ENCODE results near the gene PTGDR.

Gene PTGDR

DNA sequence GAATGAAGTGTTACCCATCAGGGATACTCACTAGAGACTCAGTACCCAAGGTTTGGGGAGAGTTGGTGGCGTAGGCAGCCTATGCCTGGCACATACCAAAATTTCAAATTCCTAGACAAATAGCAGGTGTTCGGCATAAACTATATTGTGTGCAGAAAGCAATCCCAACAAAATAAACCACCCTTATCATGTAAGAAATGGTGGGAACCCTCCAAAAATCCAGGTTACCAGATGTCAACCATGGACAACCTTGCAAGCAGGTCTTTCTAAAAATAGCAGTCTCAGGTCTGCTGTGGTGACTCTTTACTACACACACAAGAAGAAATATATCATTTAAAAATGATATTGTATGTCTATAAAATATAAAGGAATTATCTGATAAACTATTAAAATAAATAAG is 28.9 kb downstream of the PTGDR start:
- Histone ChIP-seq H3K4me3 (ENCODE audit: insufficient read length, low read depth) (no peak overlapping the region), H3K27me3 (ENCODE audit: insufficient read depth, insufficient read length) (no peaks in the 10 kb centered on the region), H3K36me3 (ENCODE audit: insufficient read depth, insufficient read length, low read length) (no peaks in the 10 kb centered on the region), H3K4me1 (ENCODE audit: insufficient read depth, insufficient read length) (no peaks in the 10 kb centered on the region), H3K9ac (ENCODE audit: insufficient read length, low read depth) (no peak overlapping the region), H3K9me3 (ENCODE audit: insufficient read depth, low read length) (no peaks in the 10 kb centered on the region)
- TF ChIP-seq ZNF274 (IDR thresholded peaks at IDR 0.05; ENCODE audit: low read depth, low read length): no peak
- no peak for TF ChIP-seq YY1 (IDR thresholded peaks at IDR 0.05; ENCODE audit: insufficient read depth, insufficient read length)
- no peak for TF ChIP-seq SUZ12 (IDR thresholded peaks at IDR 0.05; ENCODE audit: extremely low read depth, insufficient read depth, insufficient read length)
- DNase-seq (ENCODE audit: low read depth, low spot score): no peak

DNA sequence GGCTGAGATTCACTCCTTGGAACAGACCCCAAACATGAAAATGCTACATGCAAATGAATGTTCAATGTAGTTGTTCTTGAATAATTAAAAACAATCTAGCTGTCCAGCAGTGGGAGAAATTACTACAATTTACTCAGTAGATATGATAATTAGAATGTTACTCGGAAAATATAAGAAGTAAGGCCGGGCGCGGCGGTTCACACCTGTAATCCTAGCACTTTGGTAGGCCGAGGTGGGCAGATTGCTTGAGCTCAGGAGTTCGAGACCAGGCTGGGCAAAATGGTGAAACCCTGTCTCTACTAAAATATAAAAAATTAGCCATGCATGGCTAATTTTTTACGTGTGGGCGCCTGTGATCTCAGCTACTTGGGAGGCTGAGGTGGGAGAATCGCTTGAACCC is 31.3 kb downstream of the PTGDR start:
- Histone ChIP-seq H3K4me3 (ENCODE audit: insufficient read length, low read depth) (no peak overlapping the region), H3K27me3 (ENCODE audit: insufficient read depth, insufficient read length) (no peaks in the 10 kb centered on the region), H3K9ac (ENCODE audit: insufficient read length, low read depth) (no peak overlapping the region), H3K4me1 (ENCODE audit: insufficient read depth, insufficient read length) (no peaks in the 10 kb centered on the region), H3K36me3 (ENCODE audit: insufficient read depth, insufficient read length, low read length) (no peaks in the 10 kb centered on the region), H3K9me3 (ENCODE audit: insufficient read depth, low read length) (no peaks in the 10 kb centered on the region)
- no peak for DNase-seq (ENCODE audit: low read depth, low spot score)
- TF ChIP-seq YY1 (IDR thresholded peaks at IDR 0.05; ENCODE audit: insufficient read depth, insufficient read length) (no peak), SUZ12 (IDR thresholded peaks at IDR 0.05; ENCODE audit: extremely low read depth, insufficient read depth, insufficient read length) (no peak), ZNF274 (IDR thresholded peaks at IDR 0.05; ENCODE audit: low read depth, low read length) (no peak)

DNA sequence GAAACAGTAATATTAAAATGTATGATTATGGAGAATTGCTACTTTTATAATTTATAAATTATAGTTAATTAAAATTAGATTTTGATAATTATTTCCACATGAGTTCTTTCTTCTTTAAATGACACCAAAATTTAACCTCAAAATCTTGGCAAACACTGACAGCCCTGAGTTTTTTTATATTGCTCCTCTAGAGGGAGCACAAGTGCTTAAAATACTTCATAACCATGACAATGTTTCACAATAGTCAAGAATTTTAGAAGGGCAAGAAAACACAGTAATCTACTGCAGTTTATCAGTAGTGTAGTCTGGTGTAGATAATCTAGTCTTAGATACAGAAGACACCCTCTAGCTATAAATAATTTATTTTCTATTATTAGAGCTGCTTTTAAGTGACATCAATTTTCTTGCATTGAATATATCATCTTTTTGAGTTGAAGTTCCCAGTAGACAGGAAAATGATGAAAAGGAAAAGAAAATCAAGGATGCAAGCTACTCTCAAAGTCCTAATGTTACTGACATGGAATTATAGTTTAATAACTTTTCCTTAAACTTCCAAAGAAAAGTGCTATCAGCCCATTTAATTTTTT is 32.3 kb downstream of the PTGDR start:
- H3K4me3 ChIP-seq (ENCODE audit: insufficient read length, low read depth): no peak overlapping the region
- no peak overlapping the region for H3K9ac ChIP-seq (ENCODE audit: insufficient read length, low read depth)
- no peaks in the 10 kb centered on the region for H3K36me3 ChIP-seq (ENCODE audit: insufficient read depth, insufficient read length, low read length)
- no peaks in the 10 kb centered on the region for H3K27me3 ChIP-seq (ENCODE audit: insufficient read depth, insufficient read length)
- H3K4me1 ChIP-seq (ENCODE audit: insufficient read depth, insufficient read length): no peaks in the 10 kb centered on the region
- TF ChIP-seq YY1 (IDR thresholded peaks at IDR 0.05; ENCODE audit: insufficient read depth, insufficient read length): no peak
- no peak for TF ChIP-seq ZNF274 (IDR thresholded peaks at IDR 0.05; ENCODE audit: low read depth, low read length)
- no peak for TF ChIP-seq SUZ12 (IDR thresholded peaks at IDR 0.05; ENCODE audit: extremely low read depth, insufficient read depth, insufficient read length)
- DNase-seq (ENCODE audit: low read depth, low spot score): no peak
- H3K9me3 ChIP-seq (ENCODE audit: insufficient read depth, low read length): no peaks in the 10 kb centered on the region

DNA sequence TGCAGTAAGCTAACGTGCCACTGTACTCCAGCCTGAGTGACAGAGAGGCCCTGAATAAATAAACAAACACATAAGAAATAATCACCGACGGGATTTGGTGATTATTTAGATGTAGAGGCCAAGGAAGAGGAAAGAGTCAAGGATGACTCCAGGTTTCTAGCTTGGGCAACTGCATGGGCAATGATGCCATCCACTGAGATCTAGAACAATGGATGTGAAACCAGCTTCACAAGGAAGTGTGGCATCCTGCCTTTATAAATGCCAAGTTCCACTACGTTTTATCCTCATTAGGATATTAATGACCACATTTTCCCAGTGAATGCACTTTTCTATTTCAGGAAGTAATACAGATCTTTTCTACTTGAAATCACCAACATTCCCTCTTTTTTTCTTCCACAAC is 35.7 kb downstream of the PTGDR start:
- no peak for TF ChIP-seq YY1 (IDR thresholded peaks at IDR 0.05; ENCODE audit: insufficient read depth, insufficient read length)
- no peak for TF ChIP-seq ZNF274 (IDR thresholded peaks at IDR 0.05; ENCODE audit: low read depth, low read length)
- TF ChIP-seq SUZ12 (IDR thresholded peaks at IDR 0.05; ENCODE audit: extremely low read depth, insufficient read depth, insufficient read length): no peak
- DNase-seq (ENCODE audit: low read depth, low spot score): no peak
- no peaks in the 10 kb centered on the region for H3K36me3 ChIP-seq (ENCODE audit: insufficient read depth, insufficient read length, low read length)

GRCh38 chr14:52304248-52304904 is 36.9 kb downstream of the PTGDR start:
- H3K36me3 ChIP-seq (ENCODE audit: insufficient read depth, insufficient read length, low read length): no peaks in the 10 kb centered on the region
- TF ChIP-seq YY1 (IDR thresholded peaks at IDR 0.05; ENCODE audit: insufficient read depth, insufficient read length) (no peak), SUZ12 (IDR thresholded peaks at IDR 0.05; ENCODE audit: extremely low read depth, insufficient read depth, insufficient read length) (no peak), ZNF274 (IDR thresholded peaks at IDR 0.05; ENCODE audit: low read depth, low read length) (no peak)
- no peaks in the 10 kb centered on the region for H3K27me3 ChIP-seq (ENCODE audit: insufficient read depth, insufficient read length)
- H3K4me3 ChIP-seq (ENCODE audit: insufficient read length, low read depth): no peak overlapping the region
- no peaks in the 10 kb centered on the region for H3K4me1 ChIP-seq (ENCODE audit: insufficient read depth, insufficient read length)
- no peak for DNase-seq (ENCODE audit: low read depth, low spot score)
- no peaks in the 10 kb centered on the region for H3K9me3 ChIP-seq (ENCODE audit: insufficient read depth, low read length)
- H3K9ac ChIP-seq (ENCODE audit: insufficient read length, low read depth): no peak overlapping the region

More for the DNA sequence above, 35.7 kb downstream of the PTGDR start:
- Histone ChIP-seq H3K9me3 (ENCODE audit: insufficient read depth, low read length) (no peaks in the 10 kb centered on the region), H3K4me3 (ENCODE audit: insufficient read length, low read depth) (no peak overlapping the region), H3K4me1 (ENCODE audit: insufficient read depth, insufficient read length) (no peaks in the 10 kb centered on the region), H3K9ac (ENCODE audit: insufficient read length, low read depth) (no peak overlapping the region), H3K27me3 (ENCODE audit: insufficient read depth, insufficient read length) (no peaks in the 10 kb centered on the region)

DNA sequence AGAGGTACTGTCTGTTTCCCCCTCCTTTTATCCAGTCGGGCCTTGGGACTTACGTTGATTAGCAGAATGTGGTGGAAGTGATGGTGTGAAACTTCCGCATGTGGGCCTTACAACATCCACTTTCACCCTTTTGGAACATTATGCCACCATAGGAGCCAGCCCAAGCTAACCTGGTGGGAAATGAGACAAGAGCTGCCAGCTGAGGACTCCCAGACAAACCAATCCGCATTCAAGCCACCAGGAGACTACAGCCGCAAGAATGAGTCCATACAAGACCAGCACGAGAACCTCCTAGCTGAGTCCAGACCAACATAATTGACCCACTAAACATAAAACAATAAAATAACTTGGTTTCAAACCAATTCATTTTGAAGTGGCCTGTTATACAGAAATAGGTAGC is 37.5 kb downstream of the PTGDR start:
- DNase-seq (ENCODE audit: low read depth, low spot score): no peak
- Histone ChIP-seq H3K4me3 (ENCODE audit: insufficient read length, low read depth) (no peak overlapping the region), H3K9me3 (ENCODE audit: insufficient read depth, low read length) (no peaks in the 10 kb centered on the region), H3K4me1 (ENCODE audit: insufficient read depth, insufficient read length) (peaks cover 3% of the 10 kb centered on the region), H3K36me3 (ENCODE audit: insufficient read depth, insufficient read length, low read length) (no peaks in the 10 kb centered on the region), H3K27me3 (ENCODE audit: insufficient read depth, insufficient read length) (no peaks in the 10 kb centered on the region), H3K9ac (ENCODE audit: insufficient read length, low read depth) (no peak overlapping the region)
- TF ChIP-seq SUZ12 (IDR thresholded peaks at IDR 0.05; ENCODE audit: extremely low read depth, insufficient read depth, insufficient read length) (no peak), ZNF274 (IDR thresholded peaks at IDR 0.05; ENCODE audit: low read depth, low read length) (no peak), YY1 (IDR thresholded peaks at IDR 0.05; ENCODE audit: insufficient read depth, insufficient read length) (no peak)

- Histone ChIP-seq H3K4me3 (ENCODE audit: insufficient read length, low read depth) (no peak overlapping the region), H3K36me3 (ENCODE audit: insufficient read depth, insufficient read length, low read length) (no peaks in the 10 kb centered on the region), H3K27me3 (ENCODE audit: insufficient read depth, insufficient read length) (peaks cover 5% of the 10 kb centered on the region), H3K9me3 (ENCODE audit: insufficient read depth, low read length) (no peaks in the 10 kb centered on the region), H3K4me1 (ENCODE audit: insufficient read depth, insufficient read length) (peaks cover 3% of the 10 kb centered on the region), H3K9ac (ENCODE audit: insufficient read length, low read depth) (no peak overlapping the region)
- no peak for TF ChIP-seq SUZ12 (IDR thresholded peaks at IDR 0.05; ENCODE audit: extremely low read depth, insufficient read depth, insufficient read length)
- TF ChIP-seq ZNF274 (IDR thresholded peaks at IDR 0.05; ENCODE audit: low read depth, low read length): no peak
- TF ChIP-seq YY1 (IDR thresholded peaks at IDR 0.05; ENCODE audit: insufficient read depth, insufficient read length): no peak
- DNase-seq (ENCODE audit: low read depth, low spot score): no peak
Measured at GRCh38 chr14:52307376-52307775, 39.9 kb downstream of the PTGDR start.
